ENCODE results near the gene DNASE1L2. TPM values are rescaled to one million over a fixed set of nuclear protein-coding genes. Genes with fewer than 3 reads are reported as not detected.

Gene DNASE1L2
- total RNA-seq, 3 donors from 2014 or later, result 0.87 to 1.9 (median 1.1) TPM

DNA sequence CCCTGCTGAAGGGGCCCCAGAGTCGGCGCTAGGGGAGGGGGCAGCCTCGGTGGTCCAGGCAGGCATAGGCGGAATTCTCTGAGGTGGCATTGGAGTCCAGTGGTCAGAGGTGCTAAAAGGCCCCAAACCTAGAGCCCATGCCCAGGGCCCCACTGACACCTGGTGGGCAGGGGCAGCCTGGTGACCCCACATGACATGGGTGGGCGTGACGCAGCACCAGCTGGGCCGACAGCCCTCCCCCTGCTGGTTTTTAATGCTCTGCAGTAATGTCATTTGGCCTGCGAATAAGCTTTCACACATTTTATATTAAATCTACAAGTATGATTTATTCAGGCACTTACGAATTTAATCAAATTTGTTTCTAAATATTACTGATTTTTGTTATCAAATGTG lies 33.8 kb downstream of the DNASE1L2 start:
- intact Hi-C loops (cut with DNase I, micrococcal nuclease), result no loop called here
- no peaks in the 10 kb centered on the region for H3K36me3 ChIP-seq (ENCODE audit: low read depth)
- H3K4me1 ChIP-seq (ENCODE audit: low read depth), result peaks cover 17% of the 10 kb centered on the region
- no peak for ATAC-seq
- TF ChIP-seq, protein P1, sequence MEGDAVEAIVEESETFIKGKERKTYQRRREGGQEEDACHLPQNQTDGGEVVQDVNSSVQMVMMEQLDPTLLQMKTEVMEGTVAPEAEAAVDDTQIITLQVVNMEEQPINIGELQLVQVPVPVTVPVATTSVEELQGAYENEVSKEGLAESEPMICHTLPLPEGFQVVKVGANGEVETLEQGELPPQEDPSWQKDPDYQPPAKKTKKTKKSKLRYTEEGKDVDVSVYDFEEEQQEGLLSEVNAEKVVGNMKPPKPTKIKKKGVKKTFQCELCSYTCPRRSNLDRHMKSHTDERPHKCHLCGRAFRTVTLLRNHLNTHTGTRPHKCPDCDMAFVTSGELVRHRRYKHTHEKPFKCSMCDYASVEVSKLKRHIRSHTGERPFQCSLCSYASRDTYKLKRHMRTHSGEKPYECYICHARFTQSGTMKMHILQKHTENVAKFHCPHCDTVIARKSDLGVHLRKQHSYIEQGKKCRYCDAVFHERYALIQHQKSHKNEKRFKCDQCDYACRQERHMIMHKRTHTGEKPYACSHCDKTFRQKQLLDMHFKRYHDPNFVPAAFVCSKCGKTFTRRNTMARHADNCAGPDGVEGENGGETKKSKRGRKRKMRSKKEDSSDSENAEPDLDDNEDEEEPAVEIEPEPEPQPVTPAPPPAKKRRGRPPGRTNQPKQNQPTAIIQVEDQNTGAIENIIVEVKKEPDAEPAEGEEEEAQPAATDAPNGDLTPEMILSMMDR (IDR thresholded peaks at IDR 0.05), result no peak
- H3K9me3 ChIP-seq, result no peaks in the 10 kb centered on the region
- H3K4me3 ChIP-seq, result no peak overlapping the region
- peak in 1 of 3 donors; percentile 46 for DNase-seq

DNA sequence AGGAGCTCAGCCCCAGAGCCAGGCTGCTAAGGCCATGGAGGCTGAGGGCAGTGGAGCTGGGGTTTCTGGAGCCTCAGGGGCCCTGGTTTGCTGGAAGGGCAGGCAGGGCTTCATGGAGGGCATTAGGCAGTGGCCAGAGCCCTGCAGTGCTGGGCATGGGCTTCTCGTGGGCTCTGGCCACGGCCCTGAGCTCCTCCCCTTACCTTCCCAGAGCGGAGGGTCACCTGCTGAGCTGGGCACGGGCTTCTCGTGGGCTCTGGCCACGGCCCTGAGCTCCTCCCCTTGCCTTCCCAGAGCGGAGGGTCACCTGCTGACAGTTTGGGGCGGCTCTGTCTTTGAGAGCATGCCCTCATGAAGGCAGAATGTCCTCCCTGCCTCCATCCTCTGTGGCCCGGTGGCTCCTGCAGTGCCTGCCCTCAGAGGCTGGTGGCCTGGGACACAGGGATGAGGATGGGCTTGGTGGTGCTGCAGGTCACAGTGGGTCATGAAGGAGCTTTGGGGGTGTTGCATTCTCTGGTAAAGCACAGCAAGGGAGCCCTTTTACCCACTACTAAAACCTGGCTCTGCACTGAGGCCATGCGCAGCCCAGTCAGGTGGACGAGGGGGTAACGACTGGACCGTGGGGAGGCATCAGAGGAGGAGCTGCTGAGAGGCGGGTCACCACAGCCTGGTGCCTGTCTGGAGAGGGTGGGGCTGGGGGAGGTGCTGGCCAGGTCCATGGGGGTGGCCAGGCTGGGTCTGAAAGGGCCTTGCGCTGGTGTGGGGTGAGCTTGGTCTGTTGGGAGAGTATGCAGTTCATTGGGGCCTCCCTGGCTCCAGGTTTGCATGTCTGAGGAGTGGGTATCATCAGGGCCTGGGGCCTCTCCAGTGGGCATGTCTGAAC lies 34.6 kb downstream of the DNASE1L2 start:
- intact Hi-C loops (cut with DNase I, micrococcal nuclease), result no loop called here
- TF ChIP-seq, protein P1 (IDR thresholded peaks at IDR 0.05), result no peak
- no peaks in the 10 kb centered on the region for H3K36me3 ChIP-seq (ENCODE audit: low read depth)
- H3K4me3 ChIP-seq, result no peak overlapping the region
- no peaks in the 10 kb centered on the region for H3K9me3 ChIP-seq
- ATAC-seq (no peak), DNase-seq (peak in 1 of 3 donors; percentile 53)
- H3K4me1 ChIP-seq (ENCODE audit: low read depth), result peaks cover 17% of the 10 kb centered on the region

DNA sequence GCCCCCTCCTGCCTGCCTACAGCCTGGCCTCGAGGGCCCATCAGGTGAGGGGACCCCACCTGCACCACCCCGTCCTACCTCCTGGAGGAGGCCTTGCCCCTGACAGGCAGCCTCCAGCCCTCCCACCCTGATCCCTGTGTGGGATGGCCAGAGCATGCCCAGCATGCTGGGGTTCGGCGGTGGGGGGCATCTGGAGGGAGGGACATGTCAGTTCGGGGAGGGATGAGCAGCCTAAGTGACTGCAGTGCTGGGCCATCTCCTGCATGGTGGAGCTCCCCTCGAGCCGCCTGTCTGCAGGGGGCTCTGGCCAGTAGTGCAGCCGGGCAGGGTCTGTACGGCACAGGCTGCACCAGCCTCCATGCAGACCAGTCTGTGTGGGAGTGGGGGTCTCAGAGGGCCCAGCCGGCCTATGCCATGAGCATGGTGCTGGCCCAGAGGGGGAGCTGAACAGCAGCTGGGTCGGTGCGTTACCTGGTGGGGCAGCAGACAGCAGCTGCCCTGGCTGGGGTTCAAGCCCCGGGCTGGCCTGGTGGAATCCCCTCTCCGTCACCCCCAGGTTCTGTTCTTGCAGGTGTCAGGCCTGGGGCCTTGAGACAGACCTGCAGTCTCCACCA lies 35.7 kb downstream of the DNASE1L2 start:
- DNase-seq (peak in 2 of 3 donors; percentile 26 to 52), ATAC-seq (no peak)
- Histone ChIP-seq H3K9me3 (no peaks in the 10 kb centered on the region), H3K4me1 (ENCODE audit: low read depth) (peaks cover 10% of the 10 kb centered on the region), H3K4me3 (no peak overlapping the region), H3K36me3 (ENCODE audit: low read depth) (no peaks in the 10 kb centered on the region)
- intact Hi-C loops (cut with DNase I, micrococcal nuclease), result no loop called here
- TF ChIP-seq, protein P1 (IDR thresholded peaks at IDR 0.05), result no peak

DNA sequence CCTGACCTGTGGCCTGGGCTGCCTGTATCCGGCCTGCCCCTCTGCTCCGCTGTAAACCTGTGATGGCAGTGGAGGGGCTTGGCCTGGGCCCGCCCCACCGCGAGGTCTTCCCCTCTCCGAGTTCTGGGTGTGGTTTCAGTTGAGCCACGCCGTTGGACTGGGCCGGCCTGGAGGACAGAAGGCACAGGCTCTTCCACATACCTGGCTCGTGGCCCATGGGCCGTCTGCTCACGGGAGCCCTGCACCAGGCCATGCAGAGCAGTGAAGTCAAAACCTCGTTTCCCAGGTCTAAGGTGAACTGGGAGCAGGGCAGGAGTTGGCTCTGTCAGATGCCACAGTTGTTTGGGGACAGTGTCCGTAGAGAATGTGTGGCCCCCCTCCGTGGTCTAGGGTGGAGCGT lies 37.2 kb downstream of the DNASE1L2 start:
- no peak for ATAC-seq
- Histone ChIP-seq H3K9me3 (no peaks in the 10 kb centered on the region), H3K4me1 (ENCODE audit: low read depth) (peaks cover 9% of the 10 kb centered on the region), H3K4me3 (no peak overlapping the region), H3K36me3 (ENCODE audit: low read depth) (no peaks in the 10 kb centered on the region)
- TF ChIP-seq, protein P1 (IDR thresholded peaks at IDR 0.05), result no peak
- peak in 1 of 3 donors; percentile 22 for DNase-seq
- intact Hi-C loops (cut with DNase I, micrococcal nuclease), result no loop called here

DNA sequence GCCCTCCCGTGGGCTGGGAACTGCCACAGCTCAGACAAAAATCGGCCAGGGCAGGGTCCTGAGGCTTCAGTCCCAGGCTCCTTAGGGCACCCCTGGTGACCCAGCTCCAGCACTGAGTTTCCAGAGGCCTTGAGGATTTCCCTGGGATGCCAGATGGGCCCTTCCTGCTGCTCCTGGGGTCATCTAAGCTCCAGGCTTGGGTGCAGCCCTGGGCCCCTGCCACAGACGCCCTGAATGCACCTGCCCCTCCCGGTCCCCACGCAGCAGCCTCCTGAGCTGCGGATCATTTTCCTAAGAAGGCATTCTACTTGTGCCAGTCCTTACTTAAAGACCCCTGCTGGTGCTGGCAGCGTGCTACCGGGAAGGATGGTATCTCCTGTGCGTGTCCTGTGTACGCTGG lies 37.7 kb downstream of the DNASE1L2 start:
- DNase-seq (no peak), ATAC-seq (no peak)
- intact Hi-C loops (cut with DNase I, micrococcal nuclease), result no loop called here
- H3K36me3 ChIP-seq (ENCODE audit: low read depth), result no peaks in the 10 kb centered on the region
- no peaks in the 10 kb centered on the region for H3K9me3 ChIP-seq
- peaks cover 9% of the 10 kb centered on the region for H3K4me1 ChIP-seq (ENCODE audit: low read depth)
- no peak overlapping the region for H3K4me3 ChIP-seq
- TF ChIP-seq, protein P1 (IDR thresholded peaks at IDR 0.05), result no peak

All from mucosa of descending colon (tissue), 3 donors.